Caco-2 (cell line): ENCODE measurements around the gene EHMT1. TPM values are rescaled to one million over a fixed set of nuclear protein-coding genes. Genes with fewer than 3 reads are reported as not detected.

ENCODE experiments used
- BruUV-seq: library from RNA; stranded (reverse); fragments of 400-500 nt; replicated peaks from 2 replicates; lab custom pipeline; 2021; lab: Mats Ljungman, UMichigan
- CTCF ChIA-PET: fragments of 300-600 bp; sonication (Branson Sonifier 250); formaldehyde crosslinking; loops from one replicate; lab custom pipeline; 2022; ENCODE audit warnings: antibody characterized with exemption; lab: Charles Lee
- POLR2A ChIA-PET: fragments of 300-600 bp; sonication (Branson Sonifier 250); formaldehyde crosslinking; loops from one replicate; lab custom pipeline; 2022; ENCODE audit warnings: antibody characterized with exemption; lab: Charles Lee
- DNase-seq, 2 experiments: peaks; one replicate each; pipeline versions ENCODE4 v3.0.0 to v3.0.0-alpha.2; 2020 to 2022
- H3K27me3 ChIP-seq: replicated peaks from 2 replicates; pipeline ENCODE4 v1.6.0; 2011; ENCODE audit warnings: low read length; ENCODE audit not compliant: control insufficient read depth, insufficient read depth
- H3K36me3 ChIP-seq: 2 replicates; pipeline ENCODE4 v1.5.1; 2011; ENCODE audit warnings: low read length; ENCODE audit not compliant: control insufficient read depth, insufficient read depth
- H3K4me1 ChIP-seq: fragments of 250-450 bp; sonication (Bioruptor Pico); 2 replicates; pipeline ENCODE4 v1.5.1; 2020; ENCODE audit warnings: mild to moderate bottlenecking
- H3K4me3 ChIP-seq: 2 replicates; pipeline ENCODE4 v1.5.1; 2011; ENCODE audit warnings: low read depth, mild to moderate bottlenecking, control low read depth, low read length
- H3K9me3 ChIP-seq: fragments of 250-450 bp; sonication (Bioruptor Pico); 2 replicates; pipeline ENCODE4 v1.5.1; 2020; ENCODE audit warnings: mild to moderate bottlenecking, moderate library complexity
- H3K27ac Mint-ChIP-seq: one replicate; pipeline ENCODE4 v1.8.0; 2022; ENCODE audit warnings: mixed read lengths; ENCODE audit not compliant: unreplicated experiment
- H3K27me3 Mint-ChIP-seq: one replicate; pipeline ENCODE4 v1.8.0; 2022; ENCODE audit warnings: mixed read lengths; ENCODE audit not compliant: insufficient read depth, unreplicated experiment
- H3K36me3 Mint-ChIP-seq: one replicate; pipeline ENCODE4 v1.8.0; 2022; ENCODE audit warnings: mild to moderate bottlenecking, mixed read lengths; ENCODE audit not compliant: insufficient read depth, unreplicated experiment
- H3K4me1 Mint-ChIP-seq: one replicate; pipeline ENCODE4 v1.8.0; 2022; ENCODE audit warnings: low read depth, mixed read lengths; ENCODE audit not compliant: unreplicated experiment
- H3K4me3 Mint-ChIP-seq: one replicate; pipeline ENCODE4 v1.8.0; 2022; ENCODE audit warnings: mild to moderate bottlenecking, moderate library complexity, mixed read lengths; ENCODE audit not compliant: unreplicated experiment
- H3K9me3 Mint-ChIP-seq: one replicate; pipeline ENCODE4 v1.8.0; 2022; ENCODE audit warnings: mixed read lengths; ENCODE audit not compliant: unreplicated experiment
- intact Hi-C: fragments of 100-400 bp; cut with micrococcal nuclease; formaldehyde crosslinking; loops from one replicate; pipeline ENCODE4 v1.10.0; 2022; ENCODE audit not compliant: unreplicated experiment
- total RNA-seq: library from RNA; stranded (reverse); gene quantifications from 2 replicates; pipeline ENCODE4 v1.2.3, GENCODE V29; 2022
- TF ChIP-seq, protein P1 (sequence below), 2 experiments: fragments of 200-600 bp in 1 of 2; IDR thresholded peaks; 1 replicate in 1 of 2; 2 replicates in 1 of 2; pipeline versions ENCODE4 v1.5.1 to v1.8.0; 2011 to 2022; ENCODE audit warnings: antibody characterized with exemption in 1 of 2, control low read depth in 1 of 2, inconsistent platforms in 1 of 2, low read depth in 1 of 2, low read length in 1 of 2, mild to moderate bottlenecking in 1 of 2, moderate library complexity in 1 of 2; ENCODE audit not compliant: insufficient read depth in 1 of 2, severe bottlenecking in 1 of 2, unreplicated experiment in 1 of 2

EHMT1 gene
- total RNA-seq, 1 experiment from 2014 or later: 92.9 TPM

DNA sequence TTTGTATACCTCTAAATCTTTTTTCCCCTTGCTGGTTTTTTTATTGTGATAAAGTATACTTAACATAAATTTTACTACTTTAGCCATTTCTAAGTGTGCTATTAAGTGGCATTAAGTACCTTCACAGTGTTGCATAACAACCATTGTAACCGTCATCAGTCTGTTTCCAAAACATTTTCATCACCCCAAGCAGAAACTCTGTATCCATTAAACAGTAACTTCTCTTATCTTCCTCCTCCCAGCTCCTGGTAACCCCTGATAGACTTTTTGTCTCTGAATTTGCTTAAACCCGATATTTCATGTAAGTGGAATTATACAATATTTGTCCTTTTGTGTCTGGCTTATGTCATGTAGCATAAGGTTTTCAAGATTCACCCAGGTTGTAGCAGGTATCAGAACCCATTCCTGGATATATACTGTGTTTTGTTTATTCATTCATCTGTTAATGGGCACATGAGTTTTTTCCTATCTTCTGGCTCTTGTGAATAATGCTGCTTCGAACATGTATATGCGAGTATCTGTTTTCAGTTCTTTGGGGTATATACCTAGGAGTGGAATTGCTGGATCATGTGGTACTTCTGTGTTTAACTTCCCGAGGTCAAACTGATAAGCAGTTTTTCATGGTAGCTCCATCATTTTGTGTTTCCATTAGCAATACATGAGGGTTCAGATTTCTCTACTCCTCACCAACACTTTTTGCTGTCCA lies 66.4 kb downstream of the EHMT1 start:
- TF ChIP-seq, protein P1, sequence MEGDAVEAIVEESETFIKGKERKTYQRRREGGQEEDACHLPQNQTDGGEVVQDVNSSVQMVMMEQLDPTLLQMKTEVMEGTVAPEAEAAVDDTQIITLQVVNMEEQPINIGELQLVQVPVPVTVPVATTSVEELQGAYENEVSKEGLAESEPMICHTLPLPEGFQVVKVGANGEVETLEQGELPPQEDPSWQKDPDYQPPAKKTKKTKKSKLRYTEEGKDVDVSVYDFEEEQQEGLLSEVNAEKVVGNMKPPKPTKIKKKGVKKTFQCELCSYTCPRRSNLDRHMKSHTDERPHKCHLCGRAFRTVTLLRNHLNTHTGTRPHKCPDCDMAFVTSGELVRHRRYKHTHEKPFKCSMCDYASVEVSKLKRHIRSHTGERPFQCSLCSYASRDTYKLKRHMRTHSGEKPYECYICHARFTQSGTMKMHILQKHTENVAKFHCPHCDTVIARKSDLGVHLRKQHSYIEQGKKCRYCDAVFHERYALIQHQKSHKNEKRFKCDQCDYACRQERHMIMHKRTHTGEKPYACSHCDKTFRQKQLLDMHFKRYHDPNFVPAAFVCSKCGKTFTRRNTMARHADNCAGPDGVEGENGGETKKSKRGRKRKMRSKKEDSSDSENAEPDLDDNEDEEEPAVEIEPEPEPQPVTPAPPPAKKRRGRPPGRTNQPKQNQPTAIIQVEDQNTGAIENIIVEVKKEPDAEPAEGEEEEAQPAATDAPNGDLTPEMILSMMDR (IDR thresholded peaks at IDR 0.05; ENCODE audit: insufficient read depth in 1 of 2, low read depth in 1 of 2, low read length in 1 of 2, severe bottlenecking in 1 of 2, unreplicated experiment in 1 of 2): no peak
- H3K9me3 ChIP-seq: no peaks in the 10 kb centered on the region
- Mint-ChIP-seq H3K9me3 (no peaks in the 10 kb centered on the region), H3K27me3 (no peaks in the 10 kb centered on the region), H3K4me1 (peaks cover 25% of the 10 kb centered on the region), H3K36me3 (peaks cover 12% of the 10 kb centered on the region), H3K4me3 (no peak overlapping the region), H3K27ac (no peak overlapping the region)
- H3K4me1 ChIP-seq: peaks cover 13% of the 10 kb centered on the region; the same call in 1 of the 2 replicates
- no peaks in the 10 kb centered on the region for H3K36me3 ChIP-seq
- CTCF ChIA-PET: no interaction called here
- intact Hi-C loops: no loop called here
- H3K4me3 ChIP-seq: no peak overlapping the region
- DNase-seq: no peak
- H3K27me3 ChIP-seq: no peaks in the 10 kb centered on the region
- POLR2A ChIA-PET: no interaction called here
- no TSS peak for BruUV-seq

DNA sequence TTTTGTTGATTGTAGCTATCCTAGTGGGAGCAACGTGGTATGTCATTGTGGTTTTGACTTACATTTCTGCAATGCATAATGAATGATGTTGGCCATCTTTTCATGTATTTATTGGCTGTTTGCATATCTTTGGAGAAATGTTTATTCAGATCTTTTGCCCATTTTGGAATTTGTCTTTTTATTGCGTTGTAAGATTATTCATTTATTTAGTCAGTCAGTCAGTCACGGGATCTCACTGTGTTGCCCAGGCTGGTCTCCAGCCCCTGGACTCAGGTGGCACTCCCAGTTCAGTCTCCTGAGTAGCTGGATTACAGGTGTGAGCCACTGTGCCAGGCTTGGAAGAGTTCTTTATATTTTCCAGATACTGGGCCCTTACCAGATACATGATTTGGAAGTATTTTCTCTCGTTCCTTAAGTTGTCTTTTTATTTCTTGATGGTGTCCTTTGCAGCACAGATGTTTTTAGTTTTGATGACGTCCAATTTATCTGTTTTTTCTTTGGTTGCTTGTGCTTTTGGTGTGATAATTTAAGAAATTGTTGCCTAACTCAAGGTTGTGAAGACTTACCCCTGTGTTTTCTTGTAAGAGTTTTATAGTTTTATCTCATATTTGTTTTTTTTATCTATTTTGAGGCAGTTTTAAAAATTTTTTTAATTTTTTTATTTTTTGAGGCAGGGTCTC lies 67.1 kb downstream of the EHMT1 start:
- no peaks in the 10 kb centered on the region for H3K36me3 ChIP-seq
- no peaks in the 10 kb centered on the region for H3K9me3 ChIP-seq
- H3K9me3 Mint-ChIP-seq: no peaks in the 10 kb centered on the region
- H3K27ac Mint-ChIP-seq: no peak overlapping the region
- H3K27me3 ChIP-seq: no peaks in the 10 kb centered on the region
- no peaks in the 10 kb centered on the region for H3K27me3 Mint-ChIP-seq
- ChIA-PET POLR2A (no interaction called here), CTCF (no interaction called here)
- intact Hi-C loops: no loop called here
- H3K4me1 Mint-ChIP-seq: peaks cover 27% of the 10 kb centered on the region
- BruUV-seq: no TSS peak
- H3K4me3 Mint-ChIP-seq: no peak overlapping the region
- H3K36me3 Mint-ChIP-seq: peaks cover 12% of the 10 kb centered on the region
- TF ChIP-seq, protein P1 (IDR thresholded peaks at IDR 0.05; ENCODE audit: insufficient read depth in 1 of 2, low read depth in 1 of 2, low read length in 1 of 2, severe bottlenecking in 1 of 2, unreplicated experiment in 1 of 2): no peak
- H3K4me3 ChIP-seq: no peak overlapping the region
- H3K4me1 ChIP-seq: peaks cover 7% of the 10 kb centered on the region; the same call in 1 of the 2 replicates
- DNase-seq: no peak

DNA sequence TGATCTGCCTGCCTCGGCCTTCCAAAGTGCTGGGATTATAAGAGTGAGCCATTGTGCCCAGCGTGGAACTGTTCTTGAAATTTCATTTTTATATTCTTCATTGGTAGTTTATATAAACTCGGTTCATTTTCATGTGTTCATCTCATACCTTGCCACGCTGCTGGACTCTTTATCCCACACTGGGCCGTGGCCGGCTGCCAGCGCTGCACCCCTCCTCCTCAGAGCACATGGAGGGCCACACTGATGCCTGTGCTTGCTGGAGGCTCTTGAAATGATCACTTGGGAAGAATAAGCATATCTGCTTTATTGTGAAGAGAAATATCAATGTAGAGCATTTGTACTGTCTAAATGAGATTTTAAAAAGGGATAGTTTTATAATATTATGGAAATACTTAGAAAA lies 69.5 kb downstream of the EHMT1 start:
- Histone ChIP-seq H3K4me3 (no peak overlapping the region), H3K36me3 (no peaks in the 10 kb centered on the region), H3K4me1 (no peaks in the 10 kb centered on the region), H3K27me3 (no peaks in the 10 kb centered on the region), H3K9me3 (no peaks in the 10 kb centered on the region)
- H3K9me3 Mint-ChIP-seq: no peaks in the 10 kb centered on the region
- H3K27ac Mint-ChIP-seq: no peak overlapping the region
- no TSS peak for BruUV-seq
- no peaks in the 10 kb centered on the region for H3K27me3 Mint-ChIP-seq
- CTCF ChIA-PET: interaction anchor here (1.0 kb wide), 1 partner anchor 15 kb away, joined by 5 read pairs; no protein-coding TSS in a partner anchor
- H3K36me3 Mint-ChIP-seq: peaks cover 12% of the 10 kb centered on the region
- TF ChIP-seq, protein P1 (IDR thresholded peaks at IDR 0.05; ENCODE audit: insufficient read depth in 1 of 2, low read depth in 1 of 2, low read length in 1 of 2, severe bottlenecking in 1 of 2, unreplicated experiment in 1 of 2): no peak
- H3K4me3 Mint-ChIP-seq: no peak overlapping the region
- H3K4me1 Mint-ChIP-seq: peaks cover 18% of the 10 kb centered on the region
- POLR2A ChIA-PET: interaction anchor here (0.5 kb wide), 1 partner anchor 83 kb away, joined by 3 read pairs; no protein-coding TSS in a partner anchor
- intact Hi-C loops: no loop called here
- no peak for DNase-seq
